Measurements from ENCODE around the gene PPP2CA. TPM values are rescaled to one million over a fixed set of nuclear protein-coding genes. Genes with fewer than 3 reads are reported as not detected.
A peak's percentile ranks its signal among the peaks of the same experiment; 100 is the strongest.

The PPP2CA gene
- total and polyA plus RNA-seq, 9 of the 15 experiments (the other 6 are each of a cell fraction or from before 2014, with no cell fraction given) = 23.0 to 257 (median 109) TPM

DNA sequence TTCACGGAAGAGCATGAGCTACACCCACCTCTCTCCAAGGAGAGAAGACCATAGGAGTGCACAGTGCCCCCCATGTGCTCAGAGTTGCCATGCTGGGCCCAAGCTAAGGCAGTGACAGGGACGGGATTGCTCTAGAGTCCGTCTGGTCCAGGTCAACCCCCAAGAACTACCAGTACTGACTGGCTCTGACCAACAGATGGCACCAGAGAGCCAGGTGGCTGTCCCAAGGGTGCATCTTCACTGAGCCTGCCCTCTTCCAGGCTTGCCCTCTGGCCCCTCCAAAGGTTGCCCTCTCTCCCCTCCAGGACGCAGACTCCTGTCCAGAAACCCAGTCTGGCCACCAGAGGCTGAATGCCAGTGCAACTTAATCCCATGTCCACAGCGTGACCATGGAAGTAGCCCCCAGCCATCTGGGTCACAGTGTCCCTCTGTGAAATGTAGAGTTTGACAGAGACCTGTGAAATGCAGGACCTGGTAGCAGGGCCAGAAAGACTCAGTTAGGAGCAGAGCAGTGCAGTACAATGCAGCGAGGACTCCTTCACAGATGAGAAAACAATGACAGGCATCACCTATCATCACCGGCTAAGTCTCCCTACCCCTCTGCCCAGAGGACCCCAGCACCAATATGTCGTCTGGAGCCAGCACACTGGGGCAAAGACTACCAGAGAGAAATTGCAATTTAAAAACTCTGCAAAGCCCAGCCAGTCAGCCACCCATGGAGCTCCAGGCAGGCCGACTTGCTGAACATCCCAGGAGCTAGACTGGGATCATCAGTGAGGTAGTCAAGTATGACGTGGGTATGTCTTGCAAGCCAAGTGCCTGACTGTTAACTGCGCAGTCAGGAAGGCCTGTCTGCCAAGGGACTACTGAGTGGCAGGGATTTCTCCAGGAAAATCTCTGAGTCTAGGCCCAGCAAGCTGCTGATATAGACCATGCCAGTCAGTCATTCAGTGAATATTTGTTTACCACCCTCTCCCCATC lies 41.4 kb downstream of the PPP2CA start (continued):
- 0 out of 2 replicates have a peak, but pooled peaks have one; percentile 31 for TF ChIP-seq ARID4B (CRISPR knock-in tag; IDR thresholded peaks at IDR 0.05)
- peak; percentile 82; the same call in 1 of the 2 replicates for TF ChIP-seq STAG1 (CRISPR knock-in tag; IDR thresholded peaks at IDR 0.05; ENCODE audit: borderline replicate concordance)

GRCh38 chr5:134183481-134183880 lies 42.4 kb downstream of the PPP2CA start:
- Histone ChIP-seq H3K4me1 (replicated peaks in 1 of 2; ENCODE audit: control insufficient read depth in 2 of 2, insufficient read depth in 2 of 2, low read length in 2 of 2) (peaks cover 9 to 18% of the 10 kb centered on the region in 2 experiments; a peak in 4 of 5 replicates), H3K27ac (ENCODE audit: extremely low read depth, low read depth, low read length) (no peak overlapping the region), H2AFZ (ENCODE audit: low read depth, low read length) (no peak overlapping the region), H3K9ac (ENCODE audit: insufficient read depth in 1 of 2, low read depth in 2 of 2, low read length in 2 of 2) (no peak overlapping the region), H3K9me1 (ENCODE audit: control insufficient read depth, insufficient read depth, low read length) (no peaks in the 10 kb centered on the region), H3K27me3 (ENCODE audit: control insufficient read depth in 2 of 2, insufficient read depth in 2 of 2, low read length in 2 of 2) (no peaks in the 10 kb centered on the region), H3K4me3 (no peak overlapping the region), H3K4me2 (ENCODE audit: insufficient read depth, low read length) (no peak overlapping the region), H4K20me1 (replicated peaks; ENCODE audit: control insufficient read depth, insufficient read depth, low read length) (0 out of 2 replicates have a peak, but pooled peaks cover 2% of the 10 kb centered on the region), H3K79me2 (ENCODE audit: control insufficient read depth, insufficient read depth, low read length) (no peaks in the 10 kb centered on the region), H3K9me3 (replicated peaks; ENCODE audit: control insufficient read depth, insufficient read depth, low read depth, low read length) (no peaks in the 10 kb centered on the region), H3K36me3 (ENCODE audit: control insufficient read depth, insufficient read depth, low read length) (no peaks in the 10 kb centered on the region)
- POLR2A ChIA-PET = interaction anchor here (1.4 kb wide), 1 partner anchor 8 kb away, joined by 5 read pairs; no protein-coding TSS in a partner anchor
- intact Hi-C loops (cut with micrococcal nuclease) = no loop called here
- in situ Hi-C loops (cut with MboI) = loop anchor here (10.0 kb wide), 1 partner anchor 401 kb away; no protein-coding TSS in a partner anchor
- DNase-seq (ENCODE audit: extremely low read depth in 1 of 4, low spot score in 3 of 4) = no peak
- FAIRE-seq = no peak
- ATAC-seq = no peak
- CTCF ChIA-PET (ENCODE audit: low intra/inter-chr PET ratio) = interaction anchor here (4.6 kb wide), 1 partner anchor 106 kb away, joined by 63 read pairs; no protein-coding TSS in a partner anchor
- BruUV-seq (replicated peaks) = no TSS peak
- no peak for TF ChIP-seq PCBP1 (IDR thresholded peaks at IDR 0.05; ENCODE audit: low read depth, low read length, poor library complexity, severe bottlenecking)
- TF ChIP-seq GATAD2A (IDR thresholded peaks at IDR 0.05) = no peak
- no peak for TF ChIP-seq KDM5B (IDR thresholded peaks at IDR 0.05; ENCODE audit: insufficient replicate concordance, low read depth, low read length)
- TF ChIP-seq TFAM (CRISPR knock-in tag; conservative IDR thresholded peaks at IDR 0.05) = no peak
- TF ChIP-seq POLR2B (IDR thresholded peaks at IDR 0.05; ENCODE audit: low read depth, partially characterized antibody) = no peak
- TF ChIP-seq ZNF445 (CRISPR knock-in tag; IDR thresholded peaks at IDR 0.05; ENCODE audit: low read depth) = no peak
- no peak for TF ChIP-seq PPARD (CRISPR knock-in tag; IDR thresholded peaks at IDR 0.05)
- TF ChIP-seq POLR3A (IDR thresholded peaks at IDR 0.05; ENCODE audit: borderline replicate concordance, extremely low read depth, insufficient read depth, insufficient read length) = no peak
- no peak for TF ChIP-seq SMARCB1 (IDR thresholded peaks at IDR 0.05; ENCODE audit: insufficient read length, low read depth)
- TF ChIP-seq CSDE1 (IDR thresholded peaks at IDR 0.05) = no peak
- TF ChIP-seq ZNF57 (CRISPR knock-in tag; IDR thresholded peaks at IDR 0.05) = no peak
- no peak for TF ChIP-seq JUNB (CRISPR knock-in tag; conservative IDR thresholded peaks at IDR 0.05)
- no peak for TF ChIP-seq NUFIP1 (IDR thresholded peaks at IDR 0.05; ENCODE audit: partially characterized antibody)
- TF ChIP-seq FOXM1 (IDR thresholded peaks at IDR 0.05; ENCODE audit: low read depth) = no peak
- no peak for TF ChIP-seq FOXM1 (CRISPR knock-in tag; IDR thresholded peaks at IDR 0.05; ENCODE audit: low read depth)

All from K562 (cell line).